NB4 (cell line): ENCODE data around the gene C11orf86.

ENCODE experiments used
- DNase-seq: peaks from one replicate; pipeline ENCODE4 v3.0.0; 2010; ENCODE audit warnings: low read depth
- H3K4me3 ChIP-seq: one replicate; pipeline ENCODE4 v1.5.1; 2011; ENCODE audit warnings: mild to moderate bottlenecking, low read depth, low read length, moderate library complexity
- MYC ChIP-seq: IDR thresholded peaks from 2 replicates; pipeline ENCODE4 v1.6.1; 2011; ENCODE audit warnings: low read depth, low read length
- POLR2A ChIP-seq: IDR thresholded peaks from 2 replicates; pipeline ENCODE4 v1.6.1; 2011; ENCODE audit warnings: mild to moderate bottlenecking; ENCODE audit not compliant: insufficient read length; ENCODE audit errors: extremely low read depth
- TF ChIP-seq, protein P1 (sequence below): IDR thresholded peaks from 2 replicates; pipeline ENCODE4 v1.6.1; 2011; ENCODE audit warnings: low read depth, low read length
- TF ChIP-seq, protein P2 (sequence below): IDR thresholded peaks from one replicate; pipeline ENCODE4 v1.5.1; 2012; ENCODE audit warnings: low read depth, low read length

Gene C11orf86

DNA sequence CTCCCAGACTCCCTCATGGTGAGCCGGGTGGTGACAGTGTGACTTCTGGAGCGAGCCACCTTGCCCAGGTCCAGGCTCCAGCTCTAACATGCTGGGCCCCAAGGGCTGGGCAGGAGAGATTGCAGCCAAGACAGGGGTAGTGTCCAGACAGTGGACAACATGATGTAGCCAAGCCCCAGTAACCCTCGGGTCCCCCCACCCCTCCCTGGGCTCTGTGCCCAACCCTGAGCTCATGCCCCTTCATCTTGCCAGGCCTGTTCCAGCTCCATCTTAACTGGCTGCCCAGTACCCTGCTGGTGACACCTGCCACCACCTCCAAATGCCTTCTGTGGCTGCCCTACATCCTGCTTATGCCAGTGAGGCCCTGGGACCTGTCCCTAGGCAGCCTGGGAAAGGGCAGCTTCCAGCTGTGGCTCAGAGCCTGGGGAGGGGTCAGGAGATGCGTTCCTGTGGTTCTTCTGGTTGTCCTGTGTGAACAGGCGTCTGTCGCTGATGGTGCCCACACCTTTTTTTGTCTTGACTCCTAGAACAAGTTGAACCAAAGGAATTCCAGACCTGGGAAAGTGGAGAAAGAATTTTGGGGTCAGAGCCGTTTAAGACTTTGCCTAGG is 35.3 kb downstream of the C11orf86 start:
- no peak overlapping the region for H3K4me3 ChIP-seq
- no peak for DNase-seq
- TF ChIP-seq POLR2A (no peak), MYC (no peak)
- TF ChIP-seq, protein P1, sequence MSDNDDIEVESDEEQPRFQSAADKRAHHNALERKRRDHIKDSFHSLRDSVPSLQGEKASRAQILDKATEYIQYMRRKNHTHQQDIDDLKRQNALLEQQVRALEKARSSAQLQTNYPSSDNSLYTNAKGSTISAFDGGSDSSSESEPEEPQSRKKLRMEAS = no peak
- TF ChIP-seq, protein P2, sequence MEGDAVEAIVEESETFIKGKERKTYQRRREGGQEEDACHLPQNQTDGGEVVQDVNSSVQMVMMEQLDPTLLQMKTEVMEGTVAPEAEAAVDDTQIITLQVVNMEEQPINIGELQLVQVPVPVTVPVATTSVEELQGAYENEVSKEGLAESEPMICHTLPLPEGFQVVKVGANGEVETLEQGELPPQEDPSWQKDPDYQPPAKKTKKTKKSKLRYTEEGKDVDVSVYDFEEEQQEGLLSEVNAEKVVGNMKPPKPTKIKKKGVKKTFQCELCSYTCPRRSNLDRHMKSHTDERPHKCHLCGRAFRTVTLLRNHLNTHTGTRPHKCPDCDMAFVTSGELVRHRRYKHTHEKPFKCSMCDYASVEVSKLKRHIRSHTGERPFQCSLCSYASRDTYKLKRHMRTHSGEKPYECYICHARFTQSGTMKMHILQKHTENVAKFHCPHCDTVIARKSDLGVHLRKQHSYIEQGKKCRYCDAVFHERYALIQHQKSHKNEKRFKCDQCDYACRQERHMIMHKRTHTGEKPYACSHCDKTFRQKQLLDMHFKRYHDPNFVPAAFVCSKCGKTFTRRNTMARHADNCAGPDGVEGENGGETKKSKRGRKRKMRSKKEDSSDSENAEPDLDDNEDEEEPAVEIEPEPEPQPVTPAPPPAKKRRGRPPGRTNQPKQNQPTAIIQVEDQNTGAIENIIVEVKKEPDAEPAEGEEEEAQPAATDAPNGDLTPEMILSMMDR = no peak

DNA sequence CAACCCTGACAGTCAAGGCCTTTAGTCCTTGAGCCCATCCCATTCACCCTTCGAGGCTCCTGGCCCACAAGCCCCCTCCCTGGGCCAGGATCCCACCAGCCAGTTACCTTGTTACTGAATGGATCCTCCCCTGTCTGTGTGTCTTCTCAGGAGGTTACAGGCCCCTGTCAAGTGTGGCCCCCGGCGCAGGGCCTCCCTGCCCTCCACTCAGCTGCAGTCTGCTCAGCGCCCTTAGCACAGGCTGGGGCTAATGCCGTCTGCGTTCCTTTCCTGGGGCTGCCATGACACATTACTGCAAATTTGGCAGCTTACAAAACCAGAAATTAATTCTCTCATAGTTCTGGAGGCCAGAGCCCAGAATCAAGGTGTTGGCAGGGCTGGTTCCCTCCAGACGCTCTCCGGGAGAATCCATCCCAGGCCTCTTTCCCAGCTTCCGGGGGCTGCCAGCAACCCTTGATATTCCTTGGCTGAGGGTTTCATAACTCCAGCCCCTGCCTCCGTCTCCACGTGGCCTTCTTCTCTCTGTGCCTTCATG is 38.5 kb downstream of the C11orf86 start:
- H3K4me3 ChIP-seq = no peak overlapping the region
- TF ChIP-seq POLR2A (no peak), MYC (no peak)
- TF ChIP-seq, protein P2 = no peak
- TF ChIP-seq, protein P1 = no peak
- no peak for DNase-seq

DNA sequence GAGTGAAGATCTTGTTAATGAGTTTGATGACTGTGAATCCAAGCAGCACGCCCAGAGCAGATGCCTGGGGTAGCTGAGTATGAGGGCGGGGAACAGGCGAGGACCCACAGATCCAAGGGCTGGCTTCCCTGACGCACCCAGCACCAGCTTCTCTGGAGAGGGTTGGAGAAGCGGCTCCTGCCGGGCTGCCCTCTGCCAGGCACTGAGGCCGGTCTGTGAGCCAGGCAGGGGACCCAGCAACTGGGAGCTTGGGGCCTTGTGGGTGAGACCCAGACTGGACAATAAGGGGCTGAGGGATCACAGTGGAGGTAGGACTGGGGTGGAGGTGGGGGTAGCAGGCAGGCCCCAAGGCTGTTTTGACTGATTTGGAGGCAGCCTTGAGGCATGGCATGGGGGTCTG is 39.2 kb downstream of the C11orf86 start:
- no peak for DNase-seq
- TF ChIP-seq MYC = no peak
- TF ChIP-seq, protein P1 = no peak
- TF ChIP-seq, protein P2 = no peak
- no peak for TF ChIP-seq POLR2A
- no peak overlapping the region for H3K4me3 ChIP-seq

DNA sequence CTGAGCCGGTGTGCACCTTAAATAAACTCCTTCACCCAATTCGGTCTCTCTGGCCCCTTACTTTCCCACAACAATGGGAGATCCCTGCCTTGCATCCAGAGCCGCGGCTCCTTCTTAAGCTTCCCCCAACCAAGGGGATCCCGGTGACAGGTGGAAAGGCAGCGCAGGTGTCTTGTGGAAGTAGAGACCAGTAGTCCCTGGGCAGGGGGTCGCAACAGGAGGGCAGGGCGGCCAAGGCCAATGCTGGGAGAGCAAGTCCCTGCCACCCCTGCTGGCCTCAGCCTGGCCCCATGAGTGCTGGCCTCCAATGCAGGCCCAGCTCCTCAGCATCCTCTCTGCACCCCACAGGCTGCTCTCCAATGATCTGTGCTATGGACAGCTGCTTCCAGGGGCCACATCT is 39.9 kb downstream of the C11orf86 start:
- no peak overlapping the region for H3K4me3 ChIP-seq
- TF ChIP-seq MYC (no peak), POLR2A (no peak)
- TF ChIP-seq, protein P1 = no peak
- TF ChIP-seq, protein P2 = no peak
- DNase-seq = no peak

DNA sequence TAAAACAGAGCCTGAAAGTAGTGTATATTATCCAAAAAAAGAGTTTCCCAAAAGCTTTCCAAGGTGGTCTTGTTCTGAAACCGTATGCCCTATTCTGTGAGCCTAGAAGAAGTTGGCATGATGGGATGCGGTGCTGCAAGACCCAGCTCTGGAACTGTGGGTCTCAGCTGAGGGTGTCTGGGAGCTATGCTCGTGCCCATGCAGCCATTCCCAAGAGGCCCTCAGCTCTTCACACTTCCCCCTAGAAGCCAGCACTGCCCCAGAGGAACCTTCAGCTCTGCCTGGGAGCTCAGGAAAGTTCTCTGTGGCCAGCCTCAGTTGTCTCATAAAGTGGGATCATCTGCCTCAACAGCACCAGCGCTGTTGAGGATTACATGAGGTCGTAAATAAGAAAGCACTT is 41.4 kb downstream of the C11orf86 start:
- peak; percentile 20; the same call in 1 of the 2 replicates for TF ChIP-seq MYC
- TF ChIP-seq, protein P2 = no peak
- peak; percentile 54 for DNase-seq
- no peak overlapping the region for H3K4me3 ChIP-seq
